Measurements from ENCODE around the gene SKI.
"Not testable (repeated sequence)": the region's sequence is repeated elsewhere in the genome, so short reads cannot be mapped to it uniquely, and the experiment has no call there.

Gene SKI

DNA sequence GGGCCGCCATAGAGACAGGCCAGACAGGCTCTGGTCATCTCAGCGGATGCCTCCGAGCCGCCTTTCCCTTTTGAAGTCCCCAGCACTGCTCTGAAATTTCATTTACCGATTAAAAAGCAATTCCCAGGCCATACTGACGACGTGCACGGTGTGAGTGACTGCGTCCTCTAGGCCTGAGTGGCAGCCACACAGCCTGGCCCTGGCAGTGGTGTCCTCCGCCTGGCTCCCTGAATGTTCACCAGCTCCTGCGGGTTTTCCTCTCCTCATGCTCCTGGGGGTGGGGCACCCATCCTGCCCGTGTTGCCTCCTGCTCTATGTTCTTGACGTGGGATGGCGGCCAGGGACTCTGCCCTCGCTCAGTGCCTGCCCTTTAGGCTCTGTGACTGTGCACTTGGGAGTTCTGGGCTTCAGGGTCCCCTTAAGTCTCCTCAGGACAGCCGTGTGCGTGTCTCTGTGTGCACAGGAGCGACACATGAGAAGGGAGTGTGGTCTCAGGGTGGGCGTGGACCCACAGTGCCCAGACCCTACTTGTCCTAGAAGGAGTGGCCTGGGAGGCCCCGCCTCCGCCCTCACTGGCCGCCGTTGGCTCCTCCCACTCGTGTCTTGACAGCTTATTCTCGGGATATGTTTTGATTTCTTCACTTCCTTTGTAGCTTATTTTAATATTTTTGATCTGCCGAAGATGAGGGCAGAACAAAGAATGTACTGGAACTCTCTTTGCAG lies 3.6 kb downstream of the SKI start:
- no peak for DNase-seq

DNA sequence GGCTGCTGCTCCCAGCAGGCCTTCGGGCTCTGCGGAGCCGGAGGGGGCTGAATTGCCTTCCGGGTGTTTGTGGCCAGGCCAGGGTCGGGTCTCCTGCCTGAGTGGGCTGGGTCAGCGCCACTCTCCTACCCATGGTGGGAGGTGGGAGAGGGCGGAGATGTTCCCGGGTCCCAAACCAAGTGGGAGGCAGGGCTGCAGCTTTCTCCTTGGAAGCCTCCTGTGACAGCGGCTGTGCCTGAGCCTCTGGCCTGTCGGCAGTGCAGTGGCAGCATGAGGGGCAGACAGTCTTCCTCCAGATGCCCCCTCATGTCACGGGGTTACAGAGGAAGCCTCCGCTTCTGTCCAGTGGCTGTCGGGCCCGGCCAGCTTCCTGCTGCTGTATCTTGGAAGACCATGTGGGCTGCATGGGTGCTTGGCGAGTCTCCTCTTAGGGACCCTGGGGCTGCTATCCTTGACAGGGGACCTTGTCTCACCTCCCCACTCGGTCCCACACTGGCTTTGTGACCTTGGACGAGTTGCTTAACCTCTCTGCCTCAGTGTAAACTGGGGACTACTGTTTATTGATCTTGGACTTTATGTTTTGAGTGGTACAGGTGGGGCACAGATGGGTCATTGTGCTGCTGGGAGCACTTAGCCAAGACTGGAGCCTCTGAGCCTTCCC lies 4.3 kb downstream of the SKI start:
- no peak for DNase-seq

DNA sequence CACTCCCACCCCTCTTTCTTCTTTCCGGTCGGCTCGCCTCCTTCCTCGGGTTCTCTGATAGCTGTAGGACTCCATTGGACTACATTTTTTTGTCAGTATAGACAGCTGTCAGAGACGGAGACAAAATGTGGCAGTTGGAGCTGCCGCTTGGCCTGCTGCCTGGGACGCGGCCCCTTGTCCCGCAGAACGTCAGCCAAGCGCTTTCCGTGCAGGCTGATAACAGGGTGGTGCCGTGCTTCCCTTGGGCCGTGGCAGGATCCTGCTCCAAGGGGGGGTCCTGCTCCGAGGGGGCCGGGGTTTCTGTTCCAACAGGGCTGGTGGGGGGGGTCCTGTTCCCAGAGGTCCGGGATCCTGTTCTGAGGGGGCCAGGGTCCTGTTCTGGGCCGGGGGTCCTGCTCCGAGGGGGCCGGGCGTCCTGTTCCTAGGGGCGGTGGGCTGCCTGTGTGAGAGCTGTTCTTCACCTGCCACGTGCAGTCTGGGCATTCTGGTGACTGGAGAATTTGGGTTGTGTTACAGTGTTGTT lies 4.9 kb downstream of the SKI start:
- DNase-seq = no peak

DNA sequence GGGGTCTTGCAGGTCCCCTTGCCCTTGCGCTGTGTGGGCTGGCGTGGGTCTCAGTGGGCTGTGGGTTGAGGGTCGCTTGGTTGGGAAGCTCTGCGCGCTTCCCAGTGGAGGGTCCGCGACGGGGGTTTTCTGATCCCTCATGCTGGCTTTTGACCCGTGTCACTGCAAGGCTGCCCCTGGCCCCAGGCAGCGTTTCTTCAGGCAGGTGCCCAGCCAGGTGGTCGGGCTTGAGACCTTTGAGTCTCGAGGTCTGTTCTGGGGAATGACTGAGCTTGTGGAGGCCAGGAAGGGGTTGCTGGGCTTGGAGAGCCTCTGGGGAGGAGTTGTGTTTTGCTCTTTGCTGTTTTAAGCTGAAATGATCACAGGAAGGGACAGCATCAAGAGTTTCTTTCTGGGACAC lies 5.3 kb downstream of the SKI start:
- DNase-seq = no peak

DNA sequence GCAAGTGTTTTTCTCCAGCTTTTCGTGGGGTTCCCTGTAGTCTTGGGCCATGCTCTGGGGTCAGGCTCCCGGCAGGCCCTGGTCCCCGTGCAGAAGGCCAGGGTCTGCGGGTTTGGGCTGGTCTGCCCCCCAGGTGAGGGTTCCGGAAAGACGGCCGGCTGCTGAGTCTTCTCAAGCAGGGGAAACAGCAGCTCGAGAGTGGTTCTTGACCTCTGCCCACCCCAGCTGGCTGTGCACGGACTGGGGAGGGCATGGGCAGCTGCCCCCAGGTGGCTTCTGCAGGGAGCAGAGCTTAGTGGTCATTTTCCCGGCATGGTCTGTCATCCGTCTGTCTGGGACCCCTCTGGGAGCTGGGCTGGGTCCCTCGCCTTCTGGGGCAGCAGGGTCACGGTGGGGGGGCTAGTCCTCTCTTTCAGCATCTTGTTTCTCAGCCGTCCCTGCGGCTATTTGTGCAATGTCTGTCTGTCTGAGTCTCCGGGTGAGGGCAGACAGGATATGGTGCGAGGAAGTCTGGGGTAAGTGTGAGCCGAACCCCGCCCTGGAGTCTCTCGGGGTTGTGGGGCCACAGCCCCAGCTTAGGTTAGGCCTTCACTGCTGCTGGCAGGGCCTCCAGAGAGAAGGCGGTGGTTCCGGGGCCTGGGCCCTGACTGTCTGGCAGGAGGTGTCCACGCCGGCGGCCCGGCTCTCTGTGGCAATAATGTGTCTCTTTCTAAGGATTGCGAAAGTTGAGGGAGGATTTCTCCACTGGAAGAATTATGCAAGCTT lies 6.1 kb downstream of the SKI start:
- DNase-seq = no peak

DNA sequence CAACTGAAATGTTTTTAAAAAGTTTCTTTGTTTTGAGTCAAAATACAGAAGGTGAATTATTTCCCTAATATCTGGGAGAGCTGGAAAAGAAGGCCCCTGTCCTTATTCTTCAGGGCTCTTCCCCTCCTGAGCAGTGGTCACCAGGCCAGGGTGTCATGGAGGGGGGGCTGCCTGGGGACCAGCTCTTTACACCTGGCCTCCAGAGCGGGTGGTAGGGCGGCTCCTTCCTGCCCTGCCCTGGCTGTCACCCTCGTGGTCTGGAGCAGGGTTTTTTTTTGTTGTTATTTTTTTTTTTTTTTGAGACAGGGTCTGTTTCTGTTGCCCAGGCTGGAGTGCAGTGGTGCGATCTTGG lies 6.6 kb downstream of the SKI start:
- no peak for DNase-seq

DNA sequence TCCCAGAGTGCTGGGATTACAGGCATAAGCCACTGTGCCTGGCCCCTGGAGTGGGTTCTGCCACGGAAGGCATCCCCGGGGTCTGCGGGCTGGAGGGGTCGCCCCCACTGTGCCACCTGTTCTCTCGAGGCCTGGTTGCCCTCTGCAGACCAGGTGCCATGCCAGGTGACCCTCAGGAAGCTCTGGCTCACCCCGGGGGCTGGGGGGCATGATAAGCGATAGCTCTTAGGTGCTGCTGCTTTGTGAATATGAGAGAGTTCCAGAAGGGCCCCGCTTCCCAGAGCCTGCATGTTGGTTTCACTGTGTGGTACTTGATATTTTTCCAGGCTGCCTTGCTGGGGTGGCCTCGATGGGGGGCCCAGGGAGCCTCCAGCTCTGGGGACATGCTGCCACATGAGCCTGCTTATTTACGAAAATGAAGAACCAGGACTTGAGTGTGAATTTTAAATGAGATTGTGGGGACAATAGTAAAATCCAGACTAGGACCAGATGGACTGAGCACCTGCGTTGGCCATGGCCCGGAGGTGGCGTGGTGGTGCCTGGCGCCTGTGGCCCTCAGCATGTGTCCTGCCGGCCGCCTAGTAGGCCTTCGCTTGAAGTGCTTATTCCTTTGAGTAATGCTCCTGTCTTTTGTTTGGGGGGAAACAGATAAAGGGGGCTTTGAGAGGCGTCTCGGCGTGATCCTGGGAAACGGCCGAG lies 7.3 kb downstream of the SKI start:
- DNase-seq = no peak

DNA sequence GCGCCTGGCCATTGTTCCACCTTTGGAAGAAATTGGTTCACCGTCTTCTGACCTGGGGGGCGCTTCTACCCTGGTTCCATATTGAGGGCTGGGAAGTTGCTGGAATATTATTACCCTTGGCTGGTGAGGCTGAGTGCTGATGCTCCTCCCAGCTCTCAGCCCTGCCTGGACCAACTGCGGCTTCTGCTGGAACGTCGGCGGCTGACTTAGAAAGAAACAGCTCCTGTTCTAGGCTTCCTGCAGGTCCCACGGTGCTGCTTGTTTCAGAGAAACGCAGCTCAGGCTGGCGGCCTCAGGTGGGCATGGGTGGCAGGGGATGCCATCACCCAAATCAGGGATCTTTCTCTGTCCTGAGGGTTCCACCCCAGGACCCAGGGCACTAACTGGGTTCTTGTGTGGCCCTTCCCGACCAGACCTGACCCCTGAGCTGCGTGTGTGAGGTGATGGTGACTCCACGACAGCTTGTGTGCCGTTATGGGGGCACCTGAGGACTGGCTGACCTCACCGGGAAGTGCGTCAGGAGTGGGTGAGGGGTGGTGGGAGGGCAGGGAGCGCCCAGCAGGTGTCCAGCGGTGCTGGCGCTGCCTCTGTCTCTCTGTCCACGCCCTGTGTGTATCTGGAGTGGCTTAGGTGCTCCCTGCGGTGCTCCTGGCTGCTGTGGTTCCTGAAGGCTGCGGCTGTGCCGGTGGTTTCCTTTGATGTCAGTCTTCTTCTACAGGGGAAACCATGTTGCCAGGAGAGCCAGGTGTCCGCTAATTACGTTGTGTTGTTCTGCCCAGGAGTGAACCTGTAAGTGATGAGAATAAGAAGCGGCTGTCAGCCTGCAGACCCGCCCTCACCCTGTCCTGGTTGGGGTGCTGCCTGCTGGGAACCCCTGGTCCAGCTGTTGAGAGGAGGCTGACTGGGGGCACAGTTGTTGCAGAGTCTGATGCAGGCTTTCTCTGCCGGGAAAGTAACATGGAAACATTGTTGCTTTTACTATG lies 8.9 kb downstream of the SKI start:
- no peak for DNase-seq

DNA sequence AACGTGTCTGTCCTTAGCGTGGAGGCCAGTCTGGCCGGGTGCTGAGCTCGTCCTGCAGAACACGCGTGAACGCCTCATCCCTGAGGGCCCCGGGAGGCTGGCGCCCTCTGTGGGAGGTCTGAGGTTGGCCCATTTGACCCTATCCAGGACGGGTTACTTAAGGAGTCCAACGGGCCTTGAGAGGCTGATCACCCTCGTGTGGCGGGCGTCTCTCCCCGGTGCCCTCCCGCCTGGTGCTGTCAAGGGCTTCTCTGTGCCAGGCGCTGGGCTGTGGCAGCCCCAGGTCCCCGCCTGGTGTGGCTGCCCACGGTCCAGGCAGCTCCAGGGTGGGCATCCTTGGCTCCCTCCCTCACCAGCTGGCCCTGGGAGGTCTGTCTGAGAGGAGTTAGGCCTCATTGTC lies 9.7 kb downstream of the SKI start:
- DNase-seq = no peak

DNA sequence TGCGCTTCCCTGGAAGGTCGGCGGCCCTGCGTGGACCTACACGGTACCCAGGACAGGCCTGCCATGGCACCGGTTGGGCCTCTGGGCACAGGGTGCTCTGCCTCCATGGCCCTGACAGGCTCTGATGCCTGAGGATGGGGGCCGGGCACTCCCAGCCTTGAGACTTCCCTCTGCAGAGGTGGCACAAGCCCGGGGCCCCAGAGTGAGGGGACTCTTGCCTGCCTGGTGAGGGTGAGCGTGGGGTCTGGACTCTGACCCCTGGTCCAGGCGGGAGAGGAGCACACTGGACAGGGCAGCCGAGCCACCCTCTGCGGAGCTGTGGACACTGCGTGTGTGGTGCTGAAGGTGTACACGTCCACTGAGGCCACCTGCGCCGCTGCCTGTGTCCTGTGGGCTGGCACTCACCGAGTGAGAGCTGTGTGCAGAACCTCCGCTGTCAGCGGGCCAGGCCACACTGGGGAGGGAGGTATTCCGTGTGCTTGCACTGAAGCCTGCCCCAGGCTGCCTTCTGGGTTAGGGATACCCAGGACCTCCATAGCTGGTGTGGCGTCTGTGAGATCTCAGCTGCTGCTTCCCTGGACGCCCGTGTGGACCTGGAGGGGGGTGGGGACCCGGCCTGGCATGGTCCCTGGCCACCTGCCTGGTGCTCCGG lies 10.4 kb downstream of the SKI start:
- DNase-seq = no peak

DNA sequence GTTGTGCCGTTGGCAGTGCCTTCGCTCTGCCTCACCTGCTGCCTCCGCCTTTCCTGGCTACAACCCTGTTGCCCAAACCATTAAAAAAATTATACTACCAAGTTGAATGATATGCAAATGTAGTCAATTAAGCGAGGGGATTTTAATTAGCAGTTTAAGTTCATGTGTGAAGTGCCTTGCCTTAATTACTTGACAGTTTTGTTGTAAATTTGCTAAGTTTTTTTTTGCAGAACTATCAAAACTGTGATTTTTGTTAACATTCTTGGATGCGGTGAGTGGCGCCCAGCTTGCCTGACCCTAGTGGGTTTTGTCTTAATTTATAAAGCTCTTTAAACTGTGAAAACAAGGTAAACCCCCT lies 10.9 kb downstream of the SKI start:
- DNase-seq = no peak

DNA sequence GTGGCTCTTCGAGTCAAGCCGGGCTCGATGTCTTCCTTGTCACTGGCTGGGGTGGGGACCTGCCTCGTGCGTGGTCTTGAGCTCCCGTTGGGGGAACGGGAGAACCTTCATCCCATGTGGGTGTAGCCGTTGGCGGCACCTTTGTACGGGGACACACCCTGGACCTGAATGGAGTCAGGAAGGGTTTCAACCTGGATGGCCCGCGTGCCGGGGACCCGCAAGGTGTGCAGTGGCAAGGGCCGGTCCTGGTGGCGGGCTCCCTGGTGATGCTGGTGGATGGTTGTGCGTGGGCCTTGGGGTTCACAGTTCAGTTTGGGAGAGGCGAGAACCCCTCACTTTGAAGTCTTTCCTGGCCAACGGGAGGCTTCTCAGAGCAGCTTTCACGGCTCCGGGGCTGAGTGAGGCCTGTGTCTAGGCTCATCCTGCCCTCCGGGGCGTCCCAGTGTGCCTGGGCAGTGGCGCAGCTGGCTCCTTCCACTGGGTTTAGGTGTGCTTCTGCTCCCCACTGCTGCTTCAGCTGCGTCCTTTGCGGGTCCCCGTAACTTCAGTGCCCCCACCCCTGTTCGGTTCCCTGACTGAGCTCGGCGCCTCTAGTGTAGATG lies 11.4 kb downstream of the SKI start:
- no peak for DNase-seq

DNA sequence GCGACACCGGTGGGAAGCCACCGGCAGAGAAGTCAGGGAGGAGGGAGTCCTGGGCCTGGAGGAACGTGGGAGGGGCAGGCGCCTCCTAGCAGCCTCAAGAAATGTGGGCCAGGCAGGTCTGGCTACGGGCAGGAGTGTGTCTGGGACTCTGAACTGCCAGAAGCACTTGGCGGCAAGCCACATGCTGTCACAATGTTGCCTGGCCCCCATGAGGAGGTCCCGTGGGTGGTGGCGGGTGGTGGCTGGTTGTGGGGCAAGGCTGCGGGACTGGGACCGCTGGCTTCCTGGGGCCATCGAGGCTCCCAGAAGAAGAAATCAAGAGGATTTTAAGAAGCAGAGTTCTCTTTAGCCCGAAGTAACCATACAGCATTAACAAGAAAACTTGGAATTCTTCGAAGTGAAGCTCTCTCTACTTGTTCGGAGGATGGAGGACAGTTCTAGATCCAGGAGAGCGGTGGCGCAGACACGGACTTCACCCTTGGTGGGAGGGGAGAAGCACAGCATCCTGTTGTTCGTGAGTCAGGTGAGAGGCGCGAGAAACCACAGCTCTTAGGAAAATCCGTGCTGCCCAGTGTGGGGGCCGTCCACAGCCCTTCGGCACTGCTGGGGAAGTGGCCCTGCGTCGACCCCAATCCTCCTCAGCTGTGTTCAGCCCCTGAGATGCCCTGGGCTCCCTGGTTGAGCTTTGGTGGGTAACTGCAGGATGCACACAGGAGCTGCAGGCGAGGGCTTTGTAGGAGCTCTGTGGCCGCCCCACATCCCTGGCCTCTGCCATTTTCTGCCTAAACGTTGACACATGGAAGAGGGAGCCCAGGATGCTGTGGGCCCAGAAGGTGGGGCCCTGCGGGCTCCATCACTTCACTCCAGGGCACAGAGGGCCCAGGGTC lies 12.4 kb downstream of the SKI start:
- DNase-seq = no peak

DNA sequence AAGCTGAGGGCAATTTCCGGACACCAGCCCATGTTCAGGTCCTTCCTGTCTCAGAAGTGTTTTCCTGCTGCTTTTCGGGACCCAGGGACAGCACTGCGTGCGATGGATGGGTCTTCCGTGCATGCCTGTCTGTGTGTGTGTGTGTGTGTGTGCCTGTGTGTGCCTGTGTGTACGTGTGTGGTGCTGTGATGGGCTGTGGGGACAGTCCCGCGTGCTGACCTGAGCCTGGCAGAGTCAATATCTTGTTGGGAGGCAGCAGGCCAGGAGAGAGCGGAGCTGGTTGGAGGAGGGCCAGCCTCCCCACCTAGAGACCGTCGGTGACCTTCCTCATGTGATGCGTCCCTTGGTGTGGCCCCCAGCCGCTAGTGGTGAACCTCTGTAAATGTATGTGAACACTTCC lies 13.7 kb downstream of the SKI start:
- no peak for DNase-seq

DNA sequence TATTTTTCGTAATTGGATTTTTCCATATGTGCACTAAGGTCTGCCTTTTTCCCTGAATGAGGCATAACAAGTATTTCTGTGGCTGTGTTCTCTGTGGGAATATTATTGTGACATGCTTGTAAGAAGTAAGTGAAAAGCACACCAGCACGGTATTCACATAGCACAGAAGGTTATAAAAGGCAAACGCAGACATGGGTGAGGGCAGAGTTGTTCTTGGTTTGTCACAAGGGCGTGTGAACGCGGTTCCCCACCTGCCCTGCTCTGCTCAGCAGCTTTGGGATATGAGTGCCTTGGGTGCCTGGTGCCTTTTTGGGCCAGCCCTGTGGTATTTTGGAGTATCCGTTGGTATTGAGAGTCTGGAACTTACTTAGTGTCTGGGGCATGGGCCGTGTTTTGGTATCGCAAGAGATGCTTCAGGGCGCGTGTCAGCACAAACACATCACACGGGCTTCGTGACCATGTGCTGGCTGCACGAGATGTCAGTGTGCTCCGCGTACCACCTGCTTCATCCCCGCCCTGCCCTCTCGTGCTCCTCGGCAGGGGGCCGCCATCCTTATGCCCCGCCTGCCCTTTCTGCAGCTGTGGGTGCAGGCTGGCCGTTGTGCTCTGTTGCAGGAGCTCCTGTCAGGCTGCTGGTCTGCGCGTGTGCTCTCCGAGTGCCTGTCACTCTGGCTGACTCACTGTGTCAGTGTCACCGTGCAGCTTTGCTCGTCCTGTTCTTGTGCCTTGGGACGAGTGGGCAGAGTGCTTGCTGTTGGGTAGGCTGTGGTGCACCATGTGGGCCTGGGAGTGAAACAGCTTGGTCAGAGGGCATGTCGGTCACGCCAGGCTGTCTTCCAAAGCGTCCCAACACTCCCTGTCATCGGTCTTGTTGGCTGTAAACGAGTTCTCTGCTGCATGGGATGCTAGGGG lies 15.0 kb downstream of the SKI start:
- no peak for DNase-seq

DNA sequence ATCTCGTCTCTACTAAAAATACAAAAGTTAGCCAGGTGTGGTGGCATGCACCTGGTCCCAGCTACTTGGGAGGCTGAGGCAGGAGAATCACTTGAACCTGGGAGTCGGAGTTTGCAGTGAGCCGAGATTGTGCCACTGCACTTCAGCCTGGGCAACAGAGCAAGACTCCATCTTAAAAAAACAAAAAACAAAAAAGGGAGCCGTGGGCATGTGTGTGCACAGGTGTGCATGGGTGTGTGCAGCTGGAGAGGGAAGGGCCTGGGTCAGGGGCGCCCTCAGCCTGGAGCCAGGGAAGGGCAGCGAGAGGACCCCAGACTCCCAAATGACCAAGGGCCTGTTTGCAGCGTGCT lies 18.9 kb downstream of the SKI start:
- not testable (repeated sequence) for DNase-seq

DNA sequence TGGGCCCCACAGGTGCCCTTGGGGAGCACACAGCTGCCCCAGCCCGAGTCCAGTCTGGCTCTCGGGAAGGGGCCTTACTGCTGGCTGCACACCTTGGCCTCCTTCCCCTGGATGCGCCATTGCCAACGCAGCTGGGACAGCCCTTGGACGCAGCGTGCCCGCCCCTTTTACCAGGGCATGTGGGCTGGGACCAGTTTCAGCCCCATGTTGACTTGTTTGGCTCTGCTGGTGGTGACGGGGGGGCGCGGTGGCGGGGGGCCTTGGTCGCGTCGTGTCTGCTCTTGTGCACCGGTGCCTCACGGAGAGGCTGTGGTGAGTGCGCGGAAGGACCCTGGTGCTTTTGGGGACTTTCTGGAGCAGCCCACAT lies 19.6 kb downstream of the SKI start:
- DNase-seq = no peak

DNA sequence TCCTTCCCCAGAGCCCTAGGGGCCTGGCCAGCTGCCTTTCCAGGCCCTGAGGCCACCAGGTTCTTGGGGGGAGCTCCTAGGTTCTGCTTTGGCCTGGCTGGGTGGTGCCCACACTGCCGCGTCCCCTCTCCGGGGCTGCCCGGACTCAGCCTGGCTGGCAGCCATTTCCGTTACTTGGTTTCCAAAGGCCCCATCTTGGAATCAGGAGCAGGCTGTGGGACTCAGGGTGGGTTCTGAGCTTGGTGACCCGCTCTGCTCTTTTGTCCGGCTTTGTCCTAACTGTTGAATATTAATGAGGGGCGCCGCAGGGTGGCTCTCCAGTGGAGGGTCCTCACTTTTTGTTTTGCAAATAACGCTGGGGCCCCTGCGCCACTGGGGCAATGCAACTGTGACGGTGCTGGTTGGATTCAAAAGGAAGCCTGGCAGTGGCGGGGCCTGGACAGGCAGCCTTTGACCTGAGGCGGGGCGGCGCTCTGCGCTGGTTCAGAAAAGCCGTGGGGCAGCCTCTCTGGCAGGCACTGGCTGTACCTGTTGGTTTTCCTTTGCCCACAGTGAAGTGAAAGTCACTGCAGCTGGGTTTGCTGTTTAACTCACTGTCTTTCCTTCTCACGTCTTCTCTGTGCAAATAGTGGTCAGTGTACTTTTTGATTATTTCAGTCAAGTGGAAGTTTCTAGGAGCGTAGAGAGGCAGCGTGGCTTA lies 20.2 kb downstream of the SKI start:
- DNase-seq = no peak
